ENCODE data around the gene UBASH3B.

DNA sequence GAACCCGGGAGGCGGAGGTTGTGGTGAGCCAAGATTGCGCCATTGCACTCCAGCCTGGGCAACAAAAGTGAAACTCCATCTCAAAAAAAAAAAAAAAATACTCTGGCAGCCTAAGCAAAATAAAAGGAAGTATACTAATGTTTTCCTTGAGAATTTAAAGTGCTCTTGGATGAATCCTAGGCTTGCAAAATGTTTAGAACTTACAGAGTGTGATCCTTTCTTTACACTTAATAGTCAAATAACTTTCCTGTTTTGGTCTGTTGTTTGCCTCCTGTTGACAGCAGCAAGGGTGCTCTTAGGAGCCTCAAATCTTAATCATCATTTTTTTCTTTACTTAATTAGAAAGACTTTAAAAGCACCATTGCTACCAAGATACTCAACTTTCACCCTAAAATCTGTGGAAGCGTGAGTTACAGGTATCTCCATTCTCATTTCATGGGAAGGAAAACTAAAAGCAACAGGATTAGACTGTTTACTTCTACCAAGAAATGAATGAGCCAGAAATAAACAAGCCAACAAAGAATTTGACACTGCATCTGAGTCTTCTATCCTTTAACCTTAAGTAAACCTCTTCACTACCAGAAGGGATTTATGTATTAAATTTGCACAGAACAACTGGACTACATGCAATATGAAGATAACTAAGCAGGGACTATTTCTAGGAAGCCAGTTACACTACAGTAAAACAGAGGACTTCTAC is 144.0 kb downstream of the UBASH3B start:
- TF ChIP-seq, protein P1, sequence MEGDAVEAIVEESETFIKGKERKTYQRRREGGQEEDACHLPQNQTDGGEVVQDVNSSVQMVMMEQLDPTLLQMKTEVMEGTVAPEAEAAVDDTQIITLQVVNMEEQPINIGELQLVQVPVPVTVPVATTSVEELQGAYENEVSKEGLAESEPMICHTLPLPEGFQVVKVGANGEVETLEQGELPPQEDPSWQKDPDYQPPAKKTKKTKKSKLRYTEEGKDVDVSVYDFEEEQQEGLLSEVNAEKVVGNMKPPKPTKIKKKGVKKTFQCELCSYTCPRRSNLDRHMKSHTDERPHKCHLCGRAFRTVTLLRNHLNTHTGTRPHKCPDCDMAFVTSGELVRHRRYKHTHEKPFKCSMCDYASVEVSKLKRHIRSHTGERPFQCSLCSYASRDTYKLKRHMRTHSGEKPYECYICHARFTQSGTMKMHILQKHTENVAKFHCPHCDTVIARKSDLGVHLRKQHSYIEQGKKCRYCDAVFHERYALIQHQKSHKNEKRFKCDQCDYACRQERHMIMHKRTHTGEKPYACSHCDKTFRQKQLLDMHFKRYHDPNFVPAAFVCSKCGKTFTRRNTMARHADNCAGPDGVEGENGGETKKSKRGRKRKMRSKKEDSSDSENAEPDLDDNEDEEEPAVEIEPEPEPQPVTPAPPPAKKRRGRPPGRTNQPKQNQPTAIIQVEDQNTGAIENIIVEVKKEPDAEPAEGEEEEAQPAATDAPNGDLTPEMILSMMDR (IDR thresholded peaks at IDR 0.05): no peak
- no peak for TF ChIP-seq ZFX (IDR thresholded peaks at IDR 0.05; ENCODE audit: borderline replicate concordance)
